Uterus (tissue), 4 donors: ENCODE results near the gene TMEM229B. TPM values are rescaled to one million over a fixed set of nuclear protein-coding genes. Genes with fewer than 3 reads are reported as not detected.

Experiments used
- DNase-seq, 2 donors: peaks; one replicate each; pipeline ENCODE4 v3.0.0-alpha.2; 2019 to 2020
- H3K27ac ChIP-seq, 2 donors: fragments of 200-600 bp; sonication (generic); 1 replicate in 1 of 2; 2 replicates in 1 of 2; pipeline ENCODE4 v1.5.1; 2016 to 2018
- H3K27me3 ChIP-seq, 2 donors: fragments of 200-600 bp; sonication (generic); one replicate each; pipeline ENCODE4 v1.5.1; 2018 to 2019; ENCODE audit warnings: control low read depth in 1 of 2
- H3K36me3 ChIP-seq, 2 donors: fragments of 200-600 bp; sonication (generic); one replicate each; pipeline ENCODE4 v1.5.1; 2019; ENCODE audit warnings: control low read depth in 1 of 2
- H3K4me1 ChIP-seq, 2 donors: fragments of 200-600 bp; sonication (generic); one replicate each; pipeline ENCODE4 v1.5.1; 2018 to 2019; ENCODE audit warnings: control low read depth in 1 of 2
- H3K4me3 ChIP-seq, 2 donors: fragments of 200-600 bp; sonication (generic); 1 replicate in 1 of 2; 2 replicates in 1 of 2; pipeline ENCODE4 v1.5.1; 2018 to 2019; ENCODE audit warnings: mild to moderate bottlenecking in 1 of 2
- H3K9me3 ChIP-seq, 2 donors: fragments of 200-600 bp; sonication (generic); one replicate each; pipeline ENCODE4 v1.5.1; 2019; ENCODE audit warnings: control low read depth in 1 of 2
- POLR2A ChIP-seq, 2 donors: fragments of 450-650 bp; IDR thresholded peaks; one replicate each; pipeline ENCODE4 v1.6.1; 2016; ENCODE audit warnings: antibody characterized with exemption in 2 of 2, mild to moderate bottlenecking in 1 of 2, moderate library complexity in 1 of 2
- intact Hi-C: fragments of 100-400 bp; cut with DNase I; formaldehyde crosslinking; loops from one replicate; pipeline ENCODE4 v1.15.1; 2023; ENCODE audit warnings: low total_unique reads
- total RNA-seq, 4 donors: library from RNA; depleted of rRNA in 3 of 4; stranded (reverse); fragments of >200 nt in 3 of 4; gene quantifications; one replicate each; pipeline versions ENCODE4 v1.1.0 to v1.2.4, GENCODE V29; 2014 to 2023
- TF ChIP-seq, protein P1 (sequence below), 4 experiments: fragments of 200-600 bp in 2 of 4; fragments of 450-650 bp in 2 of 4; sonication (generic) in 2 of 4; IDR thresholded peaks; one replicate each; pipeline ENCODE4 v1.5.1; 2016 to 2019; ENCODE audit warnings: antibody characterized with exemption in 4 of 4, mild to moderate bottlenecking in 2 of 4, moderate library complexity in 1 of 4
- donor health status: DM: yes; HTN: yes; CAD: no.

Gene TMEM229B
- total RNA-seq, 4 donors from 2014 or later: under 0.01 to 4.7 (median 2.8) TPM

DNA sequence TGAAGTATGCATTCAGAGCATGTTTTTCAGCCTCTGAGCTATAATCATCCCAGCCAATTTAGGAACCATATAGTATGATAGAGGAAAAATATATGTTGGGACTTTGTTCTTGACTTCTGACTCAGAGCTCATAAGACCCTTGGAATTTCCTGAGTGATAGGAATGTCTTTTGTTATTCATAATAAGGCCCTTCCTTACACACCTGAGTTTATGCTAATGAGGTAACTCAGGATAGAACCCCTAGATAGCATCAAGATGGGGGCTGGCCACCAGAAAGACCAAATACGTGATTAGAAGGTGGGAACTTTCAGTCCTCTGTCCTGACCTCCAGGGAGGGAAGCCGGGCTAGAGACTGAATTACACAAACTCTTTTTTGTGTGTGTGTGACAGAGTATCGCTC, 44.1 kb downstream of the TMEM229B start:
- Histone ChIP-seq H3K4me3 (no peak overlapping the region), H3K27me3 (no peaks in the 10 kb centered on the region), H3K36me3 (no peaks in the 10 kb centered on the region), H3K9me3 (no peaks in the 10 kb centered on the region), H3K4me1 (no peaks in the 10 kb centered on the region), H3K27ac (no peak overlapping the region)
- no peak for TF ChIP-seq POLR2A (IDR thresholded peaks at IDR 0.05)
- TF ChIP-seq, protein P1, sequence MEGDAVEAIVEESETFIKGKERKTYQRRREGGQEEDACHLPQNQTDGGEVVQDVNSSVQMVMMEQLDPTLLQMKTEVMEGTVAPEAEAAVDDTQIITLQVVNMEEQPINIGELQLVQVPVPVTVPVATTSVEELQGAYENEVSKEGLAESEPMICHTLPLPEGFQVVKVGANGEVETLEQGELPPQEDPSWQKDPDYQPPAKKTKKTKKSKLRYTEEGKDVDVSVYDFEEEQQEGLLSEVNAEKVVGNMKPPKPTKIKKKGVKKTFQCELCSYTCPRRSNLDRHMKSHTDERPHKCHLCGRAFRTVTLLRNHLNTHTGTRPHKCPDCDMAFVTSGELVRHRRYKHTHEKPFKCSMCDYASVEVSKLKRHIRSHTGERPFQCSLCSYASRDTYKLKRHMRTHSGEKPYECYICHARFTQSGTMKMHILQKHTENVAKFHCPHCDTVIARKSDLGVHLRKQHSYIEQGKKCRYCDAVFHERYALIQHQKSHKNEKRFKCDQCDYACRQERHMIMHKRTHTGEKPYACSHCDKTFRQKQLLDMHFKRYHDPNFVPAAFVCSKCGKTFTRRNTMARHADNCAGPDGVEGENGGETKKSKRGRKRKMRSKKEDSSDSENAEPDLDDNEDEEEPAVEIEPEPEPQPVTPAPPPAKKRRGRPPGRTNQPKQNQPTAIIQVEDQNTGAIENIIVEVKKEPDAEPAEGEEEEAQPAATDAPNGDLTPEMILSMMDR (IDR thresholded peaks at IDR 0.05): no peak
- intact Hi-C loops: no loop called here
- DNase-seq: no peak

DNA sequence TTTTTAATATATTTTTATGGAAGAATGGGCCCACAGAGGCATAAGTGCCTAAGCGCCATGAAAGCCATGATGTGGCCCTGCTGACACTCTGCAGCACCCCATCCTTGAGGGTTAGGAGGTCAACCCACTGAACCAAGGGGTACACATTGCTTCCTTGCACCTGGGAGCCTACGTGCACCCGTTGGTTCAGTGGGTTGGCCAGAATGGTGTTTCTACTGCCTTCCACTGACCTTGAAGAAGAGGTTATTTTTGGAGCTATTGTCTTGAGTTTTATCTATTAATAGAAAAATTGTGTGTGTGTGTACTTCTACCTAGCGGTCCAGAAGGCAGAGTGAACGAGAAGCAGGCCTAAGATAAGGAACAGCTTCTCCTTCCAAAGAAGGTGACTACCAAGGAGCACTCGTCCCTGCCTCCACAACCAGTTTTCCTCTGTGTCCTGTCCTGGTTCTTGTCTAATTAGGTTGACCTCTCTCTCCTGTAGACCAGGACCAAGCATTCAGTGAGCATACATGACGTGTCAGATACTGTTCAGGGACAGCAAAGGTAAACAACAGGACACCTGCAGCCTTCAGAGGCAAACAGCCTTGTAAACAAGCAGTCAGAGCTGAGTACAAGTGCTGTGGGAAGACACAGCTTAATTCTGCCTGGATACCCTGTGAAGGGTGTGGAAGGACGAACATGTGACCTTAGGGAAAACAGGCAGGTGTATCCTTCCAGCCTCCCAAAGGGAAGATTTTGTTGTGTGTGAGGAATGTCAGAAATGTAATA, 46.2 kb downstream of the TMEM229B start:
- H3K36me3 ChIP-seq: no peaks in the 10 kb centered on the region
- DNase-seq: no peak
- intact Hi-C loops: no loop called here
- no peak overlapping the region for H3K4me3 ChIP-seq
- no peaks in the 10 kb centered on the region for H3K4me1 ChIP-seq
- TF ChIP-seq, protein P1 (IDR thresholded peaks at IDR 0.05): no peak
- no peak for TF ChIP-seq POLR2A (IDR thresholded peaks at IDR 0.05)
- H3K9me3 ChIP-seq: no peaks in the 10 kb centered on the region
- no peaks in the 10 kb centered on the region for H3K27me3 ChIP-seq
- no peak overlapping the region for H3K27ac ChIP-seq

DNA sequence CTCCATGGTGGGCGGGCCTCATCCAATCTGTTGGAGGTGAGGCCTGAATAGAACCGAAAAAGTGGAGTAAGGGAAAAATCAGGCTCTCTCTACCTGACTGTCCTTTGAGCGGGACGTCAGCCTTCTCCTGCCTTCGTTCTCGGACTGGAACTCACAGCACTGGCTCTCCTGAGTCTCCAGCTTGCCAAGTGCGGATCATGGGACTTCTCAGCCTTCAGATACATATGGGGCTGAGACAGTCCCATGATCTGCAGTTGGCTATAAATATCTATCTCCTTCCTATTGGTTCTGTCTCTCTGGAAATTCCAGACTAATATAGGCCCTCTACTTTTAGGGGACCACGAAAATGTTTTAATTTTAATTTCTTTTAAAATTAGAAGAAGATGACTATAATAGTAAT, 46.8 kb downstream of the TMEM229B start:
- no peaks in the 10 kb centered on the region for H3K9me3 ChIP-seq
- H3K4me3 ChIP-seq: no peak overlapping the region
- H3K36me3 ChIP-seq: no peaks in the 10 kb centered on the region
- intact Hi-C loops: no loop called here
- TF ChIP-seq, protein P1 (IDR thresholded peaks at IDR 0.05): no peak
- TF ChIP-seq POLR2A (IDR thresholded peaks at IDR 0.05): no peak
- H3K27me3 ChIP-seq: no peaks in the 10 kb centered on the region
- H3K27ac ChIP-seq: no peak overlapping the region
- H3K4me1 ChIP-seq: no peaks in the 10 kb centered on the region
- no peak for DNase-seq

DNA sequence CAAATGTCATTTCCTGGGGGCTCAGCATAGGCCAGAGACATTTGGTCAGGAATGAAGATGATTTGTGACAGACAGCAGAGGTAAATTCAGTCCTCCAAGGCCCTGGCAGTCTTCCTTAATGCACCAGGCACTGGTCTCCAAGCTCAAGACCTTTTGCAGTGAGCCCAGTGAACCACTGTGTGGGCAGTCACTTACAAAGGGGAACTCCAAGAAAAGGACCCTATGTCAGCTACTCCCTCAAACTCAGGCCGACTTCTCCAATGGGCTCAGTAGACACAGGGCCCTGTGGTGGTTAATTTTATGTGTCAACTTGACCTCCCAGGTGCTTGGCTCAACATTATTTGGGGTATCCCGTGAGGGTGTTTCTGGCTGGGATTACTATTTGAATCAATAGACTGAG, 47.3 kb downstream of the TMEM229B start:
- intact Hi-C loops: no loop called here
- Histone ChIP-seq H3K9me3 (no peaks in the 10 kb centered on the region), H3K27me3 (no peaks in the 10 kb centered on the region), H3K4me3 (no peak overlapping the region), H3K4me1 (no peaks in the 10 kb centered on the region), H3K27ac (no peak overlapping the region), H3K36me3 (no peaks in the 10 kb centered on the region)
- TF ChIP-seq, protein P1 (IDR thresholded peaks at IDR 0.05): no peak
- TF ChIP-seq POLR2A (IDR thresholded peaks at IDR 0.05): no peak
- DNase-seq: no peak

DNA sequence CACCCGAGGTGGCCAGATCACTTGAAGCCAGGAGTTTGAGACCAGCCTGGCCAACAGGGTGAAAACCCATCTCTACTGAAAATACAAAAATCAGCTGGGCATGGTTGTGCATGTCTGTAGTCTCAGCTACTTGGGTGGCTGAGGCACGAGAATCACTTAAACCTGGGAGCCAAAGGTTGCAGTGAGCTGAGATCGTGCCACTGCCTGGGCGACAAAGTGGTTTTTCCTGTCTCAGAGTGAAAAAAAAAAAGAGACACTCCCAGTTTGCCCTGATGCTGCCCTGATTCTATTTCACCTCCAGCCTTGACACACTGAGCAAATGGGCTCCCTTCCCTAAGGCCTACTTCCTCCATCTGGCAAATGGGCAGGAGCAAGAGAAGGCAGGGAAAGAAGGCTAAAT, 48.0 kb downstream of the TMEM229B start:
- no peaks in the 10 kb centered on the region for H3K9me3 ChIP-seq
- no peak for TF ChIP-seq POLR2A (IDR thresholded peaks at IDR 0.05)
- TF ChIP-seq, protein P1 (IDR thresholded peaks at IDR 0.05): no peak
- DNase-seq: no peak
- H3K27ac ChIP-seq: no peak overlapping the region
- intact Hi-C loops: no loop called here
- no peaks in the 10 kb centered on the region for H3K36me3 ChIP-seq
- no peaks in the 10 kb centered on the region for H3K4me1 ChIP-seq
- no peak overlapping the region for H3K4me3 ChIP-seq
- H3K27me3 ChIP-seq: no peaks in the 10 kb centered on the region
